ENCODE data around the gene ESR1.

The ESR1 gene

GRCh38 chr6:151813858-151814257 lies 6.4 kb downstream of the ESR1 start:
- no peak overlapping the region for H3K4me3 ChIP-seq (ENCODE audit: low read length)
- TF ChIP-seq CTCF (conservative IDR thresholded peaks at IDR 0.05; ENCODE audit: low read depth, low read length), result no peak
- DNase-seq (ENCODE audit: low read depth), result no peak

GRCh38 chr6:151814614-151815013 lies 7.1 kb downstream of the ESR1 start:
- no peak for DNase-seq (ENCODE audit: low read depth)
- no peak overlapping the region for H3K4me3 ChIP-seq (ENCODE audit: low read length)
- no peak for TF ChIP-seq CTCF (conservative IDR thresholded peaks at IDR 0.05; ENCODE audit: low read depth, low read length)

GRCh38 chr6:151822252-151823111 lies 15.0 kb downstream of the ESR1 start:
- no peak for DNase-seq (ENCODE audit: low read depth)
- no peak for TF ChIP-seq CTCF (conservative IDR thresholded peaks at IDR 0.05; ENCODE audit: low read depth, low read length)
- H3K4me3 ChIP-seq (ENCODE audit: low read length), result no peak overlapping the region

GRCh38 chr6:151826517-151827142 lies 19.1 kb downstream of the ESR1 start:
- TF ChIP-seq CTCF (conservative IDR thresholded peaks at IDR 0.05; ENCODE audit: low read depth, low read length), result no peak
- no peak for DNase-seq (ENCODE audit: low read depth)
- no peak overlapping the region for H3K4me3 ChIP-seq (ENCODE audit: low read length)

GRCh38 chr6:151832710-151833109 lies 25.2 kb downstream of the ESR1 start:
- no peak for DNase-seq (ENCODE audit: low read depth)
- TF ChIP-seq CTCF (conservative IDR thresholded peaks at IDR 0.05; ENCODE audit: low read depth, low read length), result no peak
- no peak overlapping the region for H3K4me3 ChIP-seq (ENCODE audit: low read length)

GRCh38 chr6:151835396-151835795 lies 27.9 kb downstream of the ESR1 start:
- TF ChIP-seq CTCF (conservative IDR thresholded peaks at IDR 0.05; ENCODE audit: low read depth, low read length), result no peak
- no peak for DNase-seq (ENCODE audit: low read depth)
- H3K4me3 ChIP-seq (ENCODE audit: low read length), result no peak overlapping the region

GRCh38 chr6:151837223-151837622 lies 29.7 kb downstream of the ESR1 start:
- TF ChIP-seq CTCF (conservative IDR thresholded peaks at IDR 0.05; ENCODE audit: low read depth, low read length), result no peak
- no peak for DNase-seq (ENCODE audit: low read depth)

More at GRCh38 chr6:151837223-151837622, 29.7 kb downstream of the ESR1 start:
- no peak overlapping the region for H3K4me3 ChIP-seq (ENCODE audit: low read length)
